Gastrocnemius medialis (tissue), 4 donors: ENCODE data around the gene MIGA2.

Source experiments
- CTCF ChIP-seq, 5 experiments: fragments of 450-650 bp in 3 of 5; fragments of 200-600 bp in 2 of 5; sonication (generic) in 2 of 5; IDR thresholded peaks in 4 of 5; conservative IDR thresholded peaks in 1 of 5; 1 replicate in 4 of 5; 2 replicates in 1 of 5; pipeline ENCODE4 v1.5.1; 2016 to 2019; ENCODE audit warnings: antibody characterized with exemption in 5 of 5, mild to moderate bottlenecking in 3 of 5, moderate library complexity in 3 of 5
- POLR2A ChIP-seq, 2 donors: fragments of 450-650 bp; IDR thresholded peaks; one replicate each; pipeline ENCODE4 v1.6.1; 2017; ENCODE audit warnings: antibody characterized with exemption in 2 of 2, mild to moderate bottlenecking in 2 of 2, moderate library complexity in 2 of 2

- TF ChIP-seq CTCF (IDR thresholded peaks at IDR 0.05 in 4 of 5, conservative IDR thresholded peaks at IDR 0.05 in 1 of 5) (no peak), POLR2A (IDR thresholded peaks at IDR 0.05) (no peak)
Observed at GRCh38 chr9:129121483-129121882, 85.1 kb downstream of the MIGA2 start.
